HG03196 (cell line): ENCODE measurements around the gene ZGPAT.

Experiments
- ATAC-seq: cut with Tn5 transposase; IDR thresholded peaks from one replicate; pipeline ENCODE4 v1.9.1; 2021; ENCODE audit not compliant: unreplicated experiment

The ZGPAT gene

DNA sequence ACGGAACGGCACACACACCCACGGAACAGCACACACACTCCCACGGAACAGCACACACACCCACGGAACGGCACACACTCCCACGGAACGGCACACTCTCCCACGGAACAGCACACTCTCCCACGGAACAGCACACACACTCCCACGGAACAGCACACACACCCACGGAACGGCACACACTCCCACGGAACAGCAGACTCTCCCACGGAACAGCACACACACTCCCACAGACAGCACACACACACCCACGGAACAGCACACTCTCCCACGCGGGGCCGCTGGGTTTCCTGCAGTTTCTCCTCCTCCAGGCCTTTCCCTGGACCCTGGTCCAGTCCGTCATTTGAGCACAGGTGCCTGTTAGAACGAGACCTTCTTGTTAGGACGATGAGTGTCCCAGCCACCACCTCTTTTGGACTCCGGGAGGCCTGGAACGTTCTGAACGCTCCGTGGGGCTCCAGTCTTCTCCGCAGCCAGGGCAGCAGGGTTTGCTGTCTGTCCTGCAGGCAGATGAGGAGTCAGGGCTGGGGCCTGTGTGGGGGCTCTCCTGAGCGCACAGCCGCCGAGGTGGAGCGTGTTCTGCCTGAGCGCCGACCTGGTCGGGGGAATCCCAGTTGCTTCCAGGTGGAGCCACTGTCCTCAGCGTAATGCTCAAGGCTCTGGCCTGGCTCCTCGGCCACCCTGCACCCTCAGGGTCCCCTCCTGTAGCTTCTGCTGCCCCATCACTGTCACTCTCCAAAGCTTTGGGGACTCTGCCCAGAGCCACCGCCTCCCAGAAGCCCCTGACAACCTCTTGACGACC lies 29.0 kb upstream of the ZGPAT start:
- no peak for ATAC-seq

GRCh38 chr20:63679799-63680305 lies 28.0 kb upstream of the ZGPAT start:
- no peak for ATAC-seq

DNA sequence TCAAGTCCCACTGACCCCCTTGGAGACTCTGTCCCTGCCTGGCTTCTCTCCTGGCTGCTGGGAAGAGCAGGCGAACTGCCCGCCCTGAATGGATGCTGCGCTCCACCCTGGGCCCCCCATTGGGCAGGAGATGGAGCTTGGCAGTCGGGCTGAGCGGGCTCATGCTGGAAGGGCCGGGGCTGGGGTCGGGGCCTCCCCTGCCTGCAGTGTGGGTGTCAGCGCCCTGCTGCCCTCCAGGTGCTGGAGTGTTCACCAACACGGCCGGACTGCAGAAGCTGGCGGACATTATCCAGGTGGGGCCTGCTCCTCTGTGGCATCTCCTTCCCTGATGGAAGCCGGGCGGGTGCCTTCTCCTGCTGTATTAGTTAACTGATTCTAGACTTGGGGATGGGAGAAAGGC lies 27.4 kb upstream of the ZGPAT start:
- ATAC-seq = no peak

DNA sequence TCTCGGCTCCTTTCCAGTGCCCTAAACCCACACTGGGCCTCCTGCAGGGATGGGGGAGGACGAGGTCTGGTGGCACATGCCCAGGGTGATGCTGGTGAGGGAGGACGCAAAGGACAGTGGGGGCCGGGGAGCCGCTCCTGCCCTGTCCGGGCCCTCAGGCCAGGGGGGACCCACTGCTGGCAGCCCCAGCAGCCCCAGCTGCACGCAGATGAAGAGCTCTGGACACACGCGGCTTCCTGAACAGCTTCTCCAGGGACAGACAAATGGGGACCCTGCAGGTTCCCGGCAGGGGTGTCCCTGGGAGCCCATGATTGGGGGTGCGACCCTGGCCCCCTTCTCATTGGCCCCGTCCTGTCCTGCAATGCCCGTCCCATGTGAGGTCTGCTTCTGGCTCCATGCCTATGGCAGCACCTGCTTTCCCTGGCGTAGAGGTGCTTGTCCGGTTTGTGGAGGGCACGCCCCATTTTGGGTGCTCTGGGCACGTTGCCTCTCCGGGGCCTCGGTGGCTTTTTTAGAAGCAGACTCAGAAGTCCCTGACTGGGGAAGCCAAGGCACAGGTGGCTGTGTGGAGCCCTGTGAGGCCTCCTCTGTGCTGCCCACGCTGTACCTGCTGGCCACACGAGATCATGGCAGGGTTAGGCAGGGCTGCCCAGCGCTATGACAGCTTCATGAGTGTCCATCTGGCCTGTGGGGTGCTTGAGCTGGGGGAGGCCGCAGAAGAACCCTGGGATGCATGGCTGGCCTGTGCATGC lies 26.8 kb upstream of the ZGPAT start:
- ATAC-seq = no peak

DNA sequence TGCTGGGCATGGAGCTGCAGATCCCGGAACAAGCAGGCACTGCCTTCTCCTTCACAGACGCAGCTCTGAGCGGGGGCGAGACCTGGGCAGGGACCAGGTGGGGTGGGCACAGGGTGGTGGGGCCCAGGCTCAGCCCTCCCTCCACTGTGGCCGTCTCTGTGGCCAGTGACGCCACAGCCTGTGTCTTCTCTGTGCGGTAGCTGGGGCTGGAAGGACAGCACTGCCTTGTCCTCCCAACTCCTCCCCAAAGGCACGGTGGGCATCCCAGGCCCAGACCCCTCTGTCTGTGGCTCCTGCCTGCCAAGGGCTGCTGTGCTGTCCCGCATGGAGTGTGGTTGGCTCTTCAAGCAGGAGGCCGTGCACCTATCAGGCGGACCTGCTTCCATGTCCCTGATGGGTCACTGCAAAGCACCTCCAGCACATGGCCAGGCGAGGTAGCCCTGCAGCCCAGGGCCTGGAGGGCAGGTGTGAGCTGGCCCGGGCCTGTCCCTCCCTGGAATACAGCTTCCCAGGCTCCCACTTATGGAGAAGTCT lies 26.2 kb upstream of the ZGPAT start:
- no peak for ATAC-seq

- ATAC-seq = no peak
Measured at GRCh38 chr20:63682384-63683139, 25.3 kb upstream of the ZGPAT start.

GRCh38 chr20:63685269-63686026 lies 22.4 kb upstream of the ZGPAT start:
- no peak for ATAC-seq

GRCh38 chr20:63686094-63686491 lies 21.7 kb upstream of the ZGPAT start:
- ATAC-seq = no peak

DNA sequence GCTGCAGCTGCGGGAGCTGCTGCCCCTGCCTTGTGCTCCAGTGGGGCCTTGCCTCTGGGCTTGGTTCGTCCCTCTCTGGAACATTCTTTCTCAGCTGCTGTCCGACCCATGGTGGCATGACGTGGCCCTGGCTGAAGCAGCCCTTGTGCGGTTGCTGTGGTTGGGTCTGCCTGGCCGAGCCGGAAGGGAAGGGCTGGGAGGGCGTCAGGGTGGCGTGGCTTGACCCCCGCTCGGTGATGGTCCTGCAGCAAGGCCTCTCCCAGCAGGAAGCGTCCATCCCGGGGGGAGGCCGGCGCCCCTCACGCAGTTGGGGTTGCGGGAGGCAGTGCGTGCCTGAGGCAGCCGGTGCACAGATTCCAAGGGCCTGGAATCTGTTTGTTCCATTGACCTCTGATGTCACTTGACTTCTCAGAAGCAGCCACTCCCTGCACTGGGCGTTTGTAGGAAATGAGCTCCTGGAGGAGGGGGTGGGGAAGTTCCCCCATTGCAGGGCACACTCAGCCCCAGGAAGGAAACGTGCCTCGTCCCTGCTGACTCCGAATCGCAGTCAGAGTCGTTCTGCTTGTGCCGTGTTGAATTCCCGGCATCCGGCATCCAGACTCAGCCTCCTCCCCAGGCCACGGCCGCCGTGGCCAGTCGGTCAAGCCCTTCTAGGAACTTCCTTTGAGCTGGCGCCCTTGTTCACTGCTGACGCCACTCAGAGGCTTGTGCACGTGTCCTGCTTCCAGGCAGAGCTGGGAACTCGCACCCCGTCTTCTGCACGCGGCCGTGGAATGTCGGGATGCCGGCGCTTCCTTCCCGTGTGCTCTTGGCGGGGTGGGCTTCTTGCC lies 21.1 kb upstream of the ZGPAT start:
- ATAC-seq = no peak

GRCh38 chr20:63687419-63688178 lies 20.2 kb upstream of the ZGPAT start:
- no peak for ATAC-seq

DNA sequence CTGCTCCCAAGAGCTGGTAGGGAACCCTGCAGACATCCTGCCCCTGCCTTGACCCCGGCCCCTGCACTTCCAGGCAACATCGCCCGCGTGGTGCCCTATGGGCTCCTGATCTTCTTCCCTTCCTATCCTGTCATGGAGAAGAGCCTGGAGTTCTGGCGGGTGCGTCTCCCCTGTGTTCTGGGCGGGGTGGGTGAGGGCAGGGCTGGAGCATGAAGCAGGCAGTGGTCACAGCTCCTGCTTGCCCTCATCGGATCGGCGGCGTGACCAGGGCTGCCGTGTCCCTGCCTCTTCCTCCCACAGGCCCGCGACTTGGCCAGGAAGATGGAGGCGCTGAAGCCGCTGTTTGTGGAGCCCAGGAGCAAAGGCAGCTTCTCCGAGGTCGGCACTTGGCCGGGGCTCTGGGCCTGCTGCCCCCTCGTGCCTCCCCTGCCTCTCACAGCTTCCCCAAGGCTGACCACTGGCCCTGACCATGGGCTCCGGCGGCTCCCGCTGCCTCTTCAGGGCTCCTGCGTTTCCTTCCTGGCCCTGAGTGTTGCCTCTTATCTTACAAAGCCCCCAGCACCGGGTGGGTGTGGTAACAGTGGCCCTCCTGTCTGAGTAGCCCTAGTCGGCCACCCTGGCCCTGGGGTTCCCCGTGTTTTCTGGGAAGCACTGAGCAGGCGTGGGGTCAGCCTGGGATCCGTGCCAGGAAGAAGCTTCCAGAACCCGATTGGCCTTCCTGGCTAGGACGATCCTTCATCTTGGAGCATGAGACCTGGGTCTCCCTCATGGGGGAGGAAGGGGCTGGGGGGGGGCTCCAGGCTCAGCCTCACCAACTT lies 19.4 kb upstream of the ZGPAT start:
- ATAC-seq = no peak

- ATAC-seq = no peak
Measured at GRCh38 chr20:63689046-63690002, 18.5 kb upstream of the ZGPAT start.

DNA sequence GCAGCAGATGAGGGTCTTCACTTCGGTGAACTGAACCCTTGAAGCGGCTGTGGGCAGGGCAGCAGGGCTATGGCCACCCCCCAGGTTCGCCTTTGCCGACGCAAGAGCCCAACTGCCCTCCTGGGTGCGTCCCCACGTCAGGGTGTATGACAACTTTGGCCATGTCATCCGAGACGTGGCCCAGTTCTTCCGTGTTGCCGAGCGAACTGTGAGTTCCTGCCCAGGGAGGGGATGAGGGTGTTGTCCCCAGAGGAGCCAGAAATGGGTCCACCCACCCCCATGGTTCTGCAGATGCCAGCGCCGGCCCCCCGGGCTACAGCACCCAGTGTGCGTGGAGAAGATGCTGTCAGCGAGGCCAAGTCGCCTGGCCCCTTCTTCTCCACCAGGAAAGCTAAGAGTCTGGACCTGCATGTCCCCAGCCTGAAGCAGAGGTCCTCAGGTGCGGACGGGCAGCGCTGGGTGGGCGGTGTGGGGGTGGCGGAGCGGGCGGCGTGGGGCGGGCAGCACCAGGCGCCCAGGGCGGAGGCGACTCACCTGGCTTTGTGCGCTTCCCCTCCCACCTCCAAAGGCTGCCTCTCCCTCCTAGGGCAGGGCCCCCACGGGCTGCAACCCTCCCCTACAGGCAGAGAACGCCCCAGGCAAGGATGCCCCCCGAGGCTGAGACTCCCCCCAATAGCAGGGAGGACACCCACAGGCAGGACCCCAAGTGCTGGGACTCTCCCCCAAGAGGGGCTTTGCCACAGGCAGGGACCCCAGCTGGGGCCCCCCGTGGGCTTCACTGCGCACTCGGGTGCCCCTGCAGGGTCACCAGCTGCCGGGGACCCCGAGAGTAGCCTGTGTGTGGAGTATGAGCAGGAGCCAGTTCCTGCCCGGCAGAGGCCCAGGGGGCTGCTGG lies 17.6 kb upstream of the ZGPAT start:
- no peak for ATAC-seq

- ATAC-seq = no peak
Measured at GRCh38 chr20:63690898-63691710, 16.7 kb upstream of the ZGPAT start.
